ENCODE measurements around the gene B4GALT1.

- TF ChIP-seq CTCF (IDR thresholded peaks at IDR 0.05) (no peak), SP1 (CRISPR knock-in tag; conservative IDR thresholded peaks at IDR 0.05) (no peak), NR1H2 (CRISPR knock-in tag; IDR thresholded peaks at IDR 0.05) (no peak), CREB1 (CRISPR knock-in tag; IDR thresholded peaks at IDR 0.05) (no peak), ETV6 (CRISPR knock-in tag; IDR thresholded peaks at IDR 0.05) (no peak), ATF2 (CRISPR knock-in tag; IDR thresholded peaks at IDR 0.05; ENCODE audit: borderline replicate concordance, low read depth) (no peak), ATF3 (CRISPR knock-in tag; conservative IDR thresholded peaks at IDR 0.05) (no peak), CREM (CRISPR knock-in tag; IDR thresholded peaks at IDR 0.05) (no peak), RELA (CRISPR knock-in tag; IDR thresholded peaks at IDR 0.05; ENCODE audit: borderline replicate concordance) (no peak), IRF1 (CRISPR knock-in tag; IDR thresholded peaks at IDR 0.05) (no peak)
- TF ChIP-seq, protein P1, sequence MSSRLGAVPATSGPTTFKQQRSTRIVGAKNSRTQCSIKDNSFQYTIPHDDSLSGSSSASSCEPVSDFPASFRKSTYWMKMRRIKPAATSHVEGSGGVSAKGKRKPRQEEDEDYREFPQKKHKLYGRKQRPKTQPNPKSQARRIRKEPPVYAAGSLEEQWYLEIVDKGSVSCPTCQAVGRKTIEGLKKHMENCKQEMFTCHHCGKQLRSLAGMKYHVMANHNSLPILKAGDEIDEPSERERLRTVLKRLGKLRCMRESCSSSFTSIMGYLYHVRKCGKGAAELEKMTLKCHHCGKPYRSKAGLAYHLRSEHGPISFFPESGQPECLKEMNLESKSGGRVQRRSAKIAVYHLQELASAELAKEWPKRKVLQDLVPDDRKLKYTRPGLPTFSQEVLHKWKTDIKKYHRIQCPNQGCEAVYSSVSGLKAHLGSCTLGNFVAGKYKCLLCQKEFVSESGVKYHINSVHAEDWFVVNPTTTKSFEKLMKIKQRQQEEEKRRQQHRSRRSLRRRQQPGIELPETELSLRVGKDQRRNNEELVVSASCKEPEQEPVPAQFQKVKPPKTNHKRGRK (CRISPR knock-in tag; IDR thresholded peaks at IDR 0.05; ENCODE audit: borderline replicate concordance) = no peak
- TF ChIP-seq, protein P2, sequence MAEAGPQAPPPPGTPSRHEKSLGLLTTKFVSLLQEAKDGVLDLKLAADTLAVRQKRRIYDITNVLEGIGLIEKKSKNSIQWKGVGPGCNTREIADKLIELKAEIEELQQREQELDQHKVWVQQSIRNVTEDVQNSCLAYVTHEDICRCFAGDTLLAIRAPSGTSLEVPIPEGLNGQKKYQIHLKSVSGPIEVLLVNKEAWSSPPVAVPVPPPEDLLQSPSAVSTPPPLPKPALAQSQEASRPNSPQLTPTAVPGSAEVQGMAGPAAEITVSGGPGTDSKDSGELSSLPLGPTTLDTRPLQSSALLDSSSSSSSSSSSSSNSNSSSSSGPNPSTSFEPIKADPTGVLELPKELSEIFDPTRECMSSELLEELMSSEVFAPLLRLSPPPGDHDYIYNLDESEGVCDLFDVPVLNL (CRISPR knock-in tag; IDR thresholded peaks at IDR 0.05; ENCODE audit: borderline replicate concordance, low read depth) = no peak
- TF ChIP-seq, protein P3, sequence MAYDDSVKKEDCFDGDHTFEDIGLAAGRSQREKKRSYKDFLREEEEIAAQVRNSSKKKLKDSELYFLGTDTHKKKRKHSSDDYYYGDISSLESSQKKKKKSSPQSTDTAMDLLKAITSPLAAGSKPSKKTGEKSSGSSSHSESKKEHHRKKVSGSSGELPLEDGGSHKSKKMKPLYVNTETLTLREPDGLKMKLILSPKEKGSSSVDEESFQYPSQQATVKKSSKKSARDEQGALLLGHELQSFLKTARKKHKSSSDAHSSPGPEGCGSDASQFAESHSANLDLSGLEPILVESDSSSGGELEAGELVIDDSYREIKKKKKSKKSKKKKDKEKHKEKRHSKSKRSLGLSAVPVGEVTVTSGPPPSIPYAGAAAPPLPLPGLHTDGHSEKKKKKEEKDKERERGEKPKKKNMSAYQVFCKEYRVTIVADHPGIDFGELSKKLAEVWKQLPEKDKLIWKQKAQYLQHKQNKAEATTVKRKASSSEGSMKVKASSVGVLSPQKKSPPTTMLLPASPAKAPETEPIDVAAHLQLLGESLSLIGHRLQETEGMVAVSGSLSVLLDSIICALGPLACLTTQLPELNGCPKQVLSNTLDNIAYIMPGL (CRISPR knock-in tag; IDR thresholded peaks at IDR 0.05) = no peak
Observed at GRCh38 chr9:33175649-33176325, 8.7 kb upstream of the B4GALT1 start.

Measured in WTC11 (cell line).